ENCODE results near the gene MED12.

GRCh38 chrX:71168134-71168533 is 49.7 kb downstream of the MED12 start:
- TF ChIP-seq CTCF (IDR thresholded peaks at IDR 0.05) (no peak), POLR2AphosphoS5 (IDR thresholded peaks at IDR 0.05) (no peak)

Data from stomach (tissue), 4 donors.